ENCODE results near the gene PTPRM.

Gene PTPRM

DNA sequence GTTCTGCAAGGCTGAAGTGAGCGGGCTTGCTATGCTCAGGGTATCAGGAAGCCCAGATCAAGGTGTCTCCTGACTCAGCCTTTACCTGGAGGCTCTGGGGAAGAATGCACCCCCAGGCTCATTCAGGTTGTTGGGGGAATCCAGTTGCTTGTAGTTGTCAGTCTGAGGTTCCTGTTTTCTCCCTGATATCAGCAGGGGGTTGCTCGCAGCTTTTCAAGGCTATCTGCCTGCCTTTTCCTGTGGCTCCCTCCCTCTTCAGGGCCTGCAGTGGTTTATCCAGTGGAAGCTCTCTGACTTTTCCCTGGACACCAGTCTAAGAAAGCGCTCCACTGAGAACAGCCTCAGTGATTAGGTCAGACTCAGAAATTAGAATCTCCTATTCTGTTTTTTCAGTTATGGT, 116.6 kb downstream of the PTPRM start:
- no peak overlapping the region for H3K9ac ChIP-seq (ENCODE audit: low read length)
- H3K36me3 ChIP-seq (ENCODE audit: low read length): no peaks in the 10 kb centered on the region
- H3K4me2 ChIP-seq (ENCODE audit: low read depth, low read length, poor library complexity, severe bottlenecking): no peak overlapping the region
- no peak overlapping the region for H2AFZ ChIP-seq (ENCODE audit: low read depth, low read length, severe bottlenecking)
- H3K79me2 ChIP-seq (ENCODE audit: insufficient read depth, low read length): no peaks in the 10 kb centered on the region
- no peak overlapping the region for H3K4me3 ChIP-seq (ENCODE audit: insufficient read depth, low read length, poor library complexity, severe bottlenecking)
- no peak for TF ChIP-seq EZH2phosphoT487 (conservative IDR thresholded peaks at IDR 0.05; ENCODE audit: low read length)
- TF ChIP-seq, protein P1, sequence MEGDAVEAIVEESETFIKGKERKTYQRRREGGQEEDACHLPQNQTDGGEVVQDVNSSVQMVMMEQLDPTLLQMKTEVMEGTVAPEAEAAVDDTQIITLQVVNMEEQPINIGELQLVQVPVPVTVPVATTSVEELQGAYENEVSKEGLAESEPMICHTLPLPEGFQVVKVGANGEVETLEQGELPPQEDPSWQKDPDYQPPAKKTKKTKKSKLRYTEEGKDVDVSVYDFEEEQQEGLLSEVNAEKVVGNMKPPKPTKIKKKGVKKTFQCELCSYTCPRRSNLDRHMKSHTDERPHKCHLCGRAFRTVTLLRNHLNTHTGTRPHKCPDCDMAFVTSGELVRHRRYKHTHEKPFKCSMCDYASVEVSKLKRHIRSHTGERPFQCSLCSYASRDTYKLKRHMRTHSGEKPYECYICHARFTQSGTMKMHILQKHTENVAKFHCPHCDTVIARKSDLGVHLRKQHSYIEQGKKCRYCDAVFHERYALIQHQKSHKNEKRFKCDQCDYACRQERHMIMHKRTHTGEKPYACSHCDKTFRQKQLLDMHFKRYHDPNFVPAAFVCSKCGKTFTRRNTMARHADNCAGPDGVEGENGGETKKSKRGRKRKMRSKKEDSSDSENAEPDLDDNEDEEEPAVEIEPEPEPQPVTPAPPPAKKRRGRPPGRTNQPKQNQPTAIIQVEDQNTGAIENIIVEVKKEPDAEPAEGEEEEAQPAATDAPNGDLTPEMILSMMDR (IDR thresholded peaks at IDR 0.05; ENCODE audit: insufficient read depth, low read length, poor library complexity, severe bottlenecking): no peak
- no peaks in the 10 kb centered on the region for H3K27me3 ChIP-seq (ENCODE audit: low read length)
- H3K27ac ChIP-seq (ENCODE audit: low read depth, low read length): no peak overlapping the region
- no peaks in the 10 kb centered on the region for H3K9me3 ChIP-seq (ENCODE audit: insufficient read depth, low read length)
- H3K9me2 ChIP-seq (replicated peaks; ENCODE audit: insufficient read depth, low read length): no peaks in the 10 kb centered on the region
- no peaks in the 10 kb centered on the region for H3F3A ChIP-seq (ENCODE audit: insufficient read depth)
- H4K20me1 ChIP-seq (ENCODE audit: low read depth, low read length): no peaks in the 10 kb centered on the region

DNA sequence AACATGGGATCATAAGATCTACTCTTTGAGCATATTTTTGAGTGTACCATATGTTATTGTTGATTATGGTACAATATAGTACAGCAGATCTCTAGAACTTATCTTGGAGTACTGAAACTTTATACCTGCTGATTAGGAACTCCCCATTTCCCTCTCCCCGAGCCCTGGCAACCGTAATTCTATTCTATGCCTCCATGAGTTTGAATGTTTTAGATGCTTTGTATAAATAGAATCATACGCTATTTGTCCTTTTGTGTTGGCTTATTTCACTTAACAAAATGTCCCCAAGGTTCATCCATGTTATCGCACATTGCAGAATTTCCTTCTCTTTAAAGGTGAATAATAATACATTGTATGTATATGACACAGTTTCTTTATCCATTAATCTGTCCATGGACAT, 117.2 kb downstream of the PTPRM start:
- no peaks in the 10 kb centered on the region for H3K36me3 ChIP-seq (ENCODE audit: low read length)
- H2AFZ ChIP-seq (ENCODE audit: low read depth, low read length, severe bottlenecking): no peak overlapping the region
- no peak overlapping the region for H3K4me2 ChIP-seq (ENCODE audit: low read depth, low read length, poor library complexity, severe bottlenecking)
- H3F3A ChIP-seq (ENCODE audit: insufficient read depth): no peaks in the 10 kb centered on the region
- H3K79me2 ChIP-seq (ENCODE audit: insufficient read depth, low read length): no peaks in the 10 kb centered on the region
- H3K9ac ChIP-seq (ENCODE audit: low read length): no peak overlapping the region
- H3K9me3 ChIP-seq (ENCODE audit: insufficient read depth, low read length): no peaks in the 10 kb centered on the region
- H3K27ac ChIP-seq (ENCODE audit: low read depth, low read length): no peak overlapping the region
- H3K4me3 ChIP-seq (ENCODE audit: insufficient read depth, low read length, poor library complexity, severe bottlenecking): no peak overlapping the region
- TF ChIP-seq, protein P1 (IDR thresholded peaks at IDR 0.05; ENCODE audit: insufficient read depth, low read length, poor library complexity, severe bottlenecking): no peak
- TF ChIP-seq EZH2phosphoT487 (conservative IDR thresholded peaks at IDR 0.05; ENCODE audit: low read length): no peak
- no peaks in the 10 kb centered on the region for H4K20me1 ChIP-seq (ENCODE audit: low read depth, low read length)
- no peaks in the 10 kb centered on the region for H3K27me3 ChIP-seq (ENCODE audit: low read length)
- H3K9me2 ChIP-seq (replicated peaks; ENCODE audit: insufficient read depth, low read length): no peaks in the 10 kb centered on the region

DNA sequence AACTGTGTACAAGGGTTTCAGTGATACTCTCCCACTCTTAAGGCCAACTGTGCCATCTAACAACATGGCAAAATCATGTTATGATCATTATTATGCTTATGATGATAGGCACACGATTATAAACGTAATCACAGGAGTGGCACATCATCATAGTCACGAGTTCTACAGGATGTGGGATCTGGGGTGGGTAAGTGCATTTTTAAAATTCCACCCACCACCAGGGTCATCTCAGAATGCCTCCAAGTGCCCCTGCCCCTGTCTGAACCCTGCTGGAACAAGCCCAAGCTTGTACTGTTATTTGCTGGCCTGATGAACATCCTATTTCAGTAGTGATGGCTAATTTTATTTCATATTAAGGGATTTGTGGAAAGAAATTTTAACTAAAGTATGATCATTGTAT, 117.8 kb downstream of the PTPRM start:
- TF ChIP-seq, protein P1 (IDR thresholded peaks at IDR 0.05; ENCODE audit: insufficient read depth, low read length, poor library complexity, severe bottlenecking): no peak
- TF ChIP-seq EZH2phosphoT487 (conservative IDR thresholded peaks at IDR 0.05; ENCODE audit: low read length): no peak
- H3F3A ChIP-seq (ENCODE audit: insufficient read depth): no peaks in the 10 kb centered on the region
- no peaks in the 10 kb centered on the region for H3K36me3 ChIP-seq (ENCODE audit: low read length)
- no peaks in the 10 kb centered on the region for H3K27me3 ChIP-seq (ENCODE audit: low read length)
- H3K4me2 ChIP-seq (ENCODE audit: low read depth, low read length, poor library complexity, severe bottlenecking): no peak overlapping the region
- no peak overlapping the region for H3K4me3 ChIP-seq (ENCODE audit: insufficient read depth, low read length, poor library complexity, severe bottlenecking)
- H3K9me3 ChIP-seq (ENCODE audit: insufficient read depth, low read length): no peaks in the 10 kb centered on the region
- no peak overlapping the region for H3K27ac ChIP-seq (ENCODE audit: low read depth, low read length)
- no peak overlapping the region for H3K9ac ChIP-seq (ENCODE audit: low read length)
- H2AFZ ChIP-seq (ENCODE audit: low read depth, low read length, severe bottlenecking): no peak overlapping the region
- H3K9me2 ChIP-seq (replicated peaks; ENCODE audit: insufficient read depth, low read length): no peaks in the 10 kb centered on the region
- H3K79me2 ChIP-seq (ENCODE audit: insufficient read depth, low read length): no peaks in the 10 kb centered on the region
- H4K20me1 ChIP-seq (ENCODE audit: low read depth, low read length): no peaks in the 10 kb centered on the region

All from SU-DHL-6 (cell line).